Endothelial cell of umbilical vein (primary cell): ENCODE data around the gene HIC2. TPM values are rescaled to one million over a fixed set of nuclear protein-coding genes. Genes with fewer than 3 reads are reported as not detected.
A peak's percentile ranks its signal among the peaks of the same experiment; 100 is the strongest.
"Not testable (repeated sequence)": the region's sequence is repeated elsewhere in the genome, so short reads cannot be mapped to it uniquely, and the experiment has no call there.

Experiments
- Bru-seq: library from RNA; stranded (reverse); fragments of 400-500 nt; gene quantifications from one replicate; lab custom pipeline; 2021; lab: Mats Ljungman, UMichigan
- BruChase-seq, 2 experiments: library from RNA; stranded (reverse); fragments of 400-500 nt; gene quantifications; one replicate each; lab custom pipeline; 2021; lab: Mats Ljungman, UMichigan
- BruUV-seq: library from RNA; stranded (reverse); fragments of 400-500 nt; replicated peaks from 2 replicates; lab custom pipeline; 2021; lab: Mats Ljungman, UMichigan
- CTCF ChIA-PET: fragments of 300-600, 350-600 bp; sonication (Branson Sonifier 250); formaldehyde crosslinking; loops from one replicate; lab custom pipeline; 2021; ENCODE audit warnings: antibody characterized with exemption, inconsistent platforms; lab: Charles Lee
- POLR2A ChIA-PET: fragments of 300-600, 350-600 bp; sonication (Branson Sonifier 250); formaldehyde crosslinking; loops from one replicate; lab custom pipeline; 2021; ENCODE audit warnings: antibody characterized with exemption, inconsistent platforms; lab: Charles Lee
- DNase-seq: peaks from one replicate; pipeline ENCODE4 v3.0.0-alpha.2; 2011; ENCODE audit warnings: low read depth, low spot score
- FAIRE-seq: peaks from 2 replicates; lab custom pipeline; 2011; peaks lifted over from hg19 to GRCh38; lab: Jason Lieb, UNC
- H2AFZ ChIP-seq: 2 replicates; pipeline ENCODE4 v1.6.0; 2012; ENCODE audit warnings: low read depth, low read length, control low read depth, inconsistent platforms
- H3K27ac ChIP-seq: 2 replicates; pipeline ENCODE4 v1.5.1; 2011; ENCODE audit warnings: low read depth, mild to moderate bottlenecking, control low read depth, low read length, moderate library complexity; ENCODE audit not compliant: insufficient read depth
- H3K27me3 ChIP-seq, 2 experiments: 2 replicates each; pipeline versions ENCODE4 v1.6.0 to v1.6.1; 2011; ENCODE audit warnings: low read length in 2 of 2, mixed read lengths in 1 of 2; ENCODE audit not compliant: control insufficient read depth in 2 of 2, insufficient read depth in 2 of 2
- H3K36me3 ChIP-seq, 2 experiments: 2 replicates in 1 of 2; 3 replicates in 1 of 2; pipeline ENCODE4 v1.5.1; 2011; ENCODE audit warnings: low read length in 2 of 2, mild to moderate bottlenecking in 1 of 2, moderate library complexity in 1 of 2; ENCODE audit not compliant: control insufficient read depth in 2 of 2, insufficient read depth in 2 of 2; ENCODE audit errors: extremely low read depth in 1 of 2
- H3K4me1 ChIP-seq: 3 replicates; pipeline ENCODE4 v1.5.1; 2011; ENCODE audit warnings: mild to moderate bottlenecking, low read length; ENCODE audit not compliant: control insufficient read depth, insufficient read depth; ENCODE audit errors: extremely low read depth
- H3K4me2 ChIP-seq: 2 replicates; pipeline ENCODE4 v1.6.1; 2011; ENCODE audit warnings: low read length, control low read depth, mixed read lengths; ENCODE audit not compliant: insufficient read depth
- H3K4me3 ChIP-seq, 3 experiments: fragments of 200-600 bp in 1 of 3; sonication (generic), shearing (Covaris generic) in 1 of 3; replicated peaks in 1 of 3; 2 replicates each; pipeline ENCODE4 v1.5.1; 2011 to 2016; ENCODE audit warnings: control low read depth in 3 of 3, low read length in 3 of 3, mild to moderate bottlenecking in 2 of 3, inconsistent platforms in 1 of 3, low read depth in 1 of 3, moderate library complexity in 1 of 3; ENCODE audit not compliant: insufficient read depth in 1 of 3
- H3K79me2 ChIP-seq: 2 replicates; pipeline ENCODE4 v1.6.0; 2012; ENCODE audit warnings: low read length, inconsistent platforms; ENCODE audit not compliant: control insufficient read depth, insufficient read depth
- H3K9ac ChIP-seq: replicated peaks from 2 replicates; pipeline ENCODE3; 2011; ENCODE audit warnings: low read length, control low read depth; ENCODE audit not compliant: insufficient read depth; ENCODE audit errors: extremely low read depth
- H3K9me1 ChIP-seq: replicated peaks from 3 replicates; pipeline ENCODE4 v1.6.0; 2011; ENCODE audit warnings: mild to moderate bottlenecking, low read length; ENCODE audit not compliant: control insufficient read depth, insufficient read depth; ENCODE audit errors: extremely low read depth
- H3K9me3 ChIP-seq: replicated peaks from 2 replicates; pipeline ENCODE4 v1.5.1; 2012; ENCODE audit warnings: low read length, inconsistent platforms; ENCODE audit not compliant: control insufficient read depth, insufficient read depth
- H4K20me1 ChIP-seq: replicated peaks from 2 replicates; pipeline ENCODE3; 2011; ENCODE audit warnings: mild to moderate bottlenecking, low read length; ENCODE audit not compliant: control insufficient read depth, insufficient read depth; ENCODE audit errors: extremely low read depth
- dilution Hi-C: fragments of 300-500 bp; cut with MboI; formaldehyde crosslinking; loops from one replicate; pipeline ENCODE4 v1.15.0; 2019; ENCODE audit warnings: low sequenced_read_pairs; ENCODE audit not compliant: extremely low pct_ligation_motif_present
- intact Hi-C: fragments of 100-400 bp; cut with micrococcal nuclease; formaldehyde crosslinking; loops from one replicate; pipeline ENCODE4 v1.10.0; 2022
- long read RNA-seq: library from polyadenylated mRNA; stranded (forward); transcript quantifications from one replicate; pipeline ENCODE4 v2.0.0, GENCODE V29; 2021
- polyA minus RNA-seq, 3 experiments: library from RNA; depleted of rRNA, polyadenylated mRNA; stranded (reverse); fragments of >200 nt; gene quantifications; 1 replicate in 1 of 3; 2 replicates in 2 of 3; pipeline ENCODE4 v1.2.3, GENCODE V29; 2011
- polyA plus RNA-seq, 4 experiments: library from polyadenylated mRNA; depleted of rRNA in 3 of 4; stranded (reverse) in 3 of 4; unstranded in 1 of 4; fragments of >200 nt; gene quantifications; 2 replicates each; pipeline versions ENCODE4 v1.2.1 to v1.2.3, GENCODE V29; 2011 to 2012; ENCODE audit warnings: missing spikeins in 1 of 4
- total RNA-seq: library from RNA; stranded (reverse); gene quantifications from 2 replicates; pipeline ENCODE4 v1.2.3, GENCODE V29; 2021

Gene HIC2
- total RNA-seq = 4.9 TPM in 2 replicates
- polyA plus RNA-seq = 1.9 and 2.0 TPM in 2 replicates
- 1.1 and 1.4 TPM in 2 replicates for polyA plus RNA-seq (2011; cell fraction: cytosol; rRNA removed)
- polyA plus RNA-seq (2011; cell fraction: nucleus; rRNA removed) = 4.9 and 5.3 TPM in 2 replicates
- polyA plus RNA-seq (2012) = 2.3 and 2.6 TPM in 2 replicates
- 4.1 and 6.2 TPM in 2 replicates for polyA minus RNA-seq
- 1.2 TPM for polyA minus RNA-seq (2011; cell fraction: cytosol; rRNA and poly(A)+ RNA removed)
- 3.4 and 6.4 TPM in 2 replicates for polyA minus RNA-seq (2011; cell fraction: nucleus; rRNA and poly(A)+ RNA removed)
- percentile 45 among the genes with signal in this experiment for Bru-seq, nascent RNA
- percentile 52 among the genes with signal in this experiment for BruChase-seq, experiment 1, labeled RNA remaining after a 6-hour chase
- BruChase-seq, experiment 2, labeled RNA remaining after a 2-hour chase = percentile 56 among the genes with signal in this experiment
- long read RNA-seq, partial matches to known transcripts = 0 of 5 reads
- long read RNA-seq, other reads (novel, unspliced or antisense) = 5 of 5 reads

DNA sequence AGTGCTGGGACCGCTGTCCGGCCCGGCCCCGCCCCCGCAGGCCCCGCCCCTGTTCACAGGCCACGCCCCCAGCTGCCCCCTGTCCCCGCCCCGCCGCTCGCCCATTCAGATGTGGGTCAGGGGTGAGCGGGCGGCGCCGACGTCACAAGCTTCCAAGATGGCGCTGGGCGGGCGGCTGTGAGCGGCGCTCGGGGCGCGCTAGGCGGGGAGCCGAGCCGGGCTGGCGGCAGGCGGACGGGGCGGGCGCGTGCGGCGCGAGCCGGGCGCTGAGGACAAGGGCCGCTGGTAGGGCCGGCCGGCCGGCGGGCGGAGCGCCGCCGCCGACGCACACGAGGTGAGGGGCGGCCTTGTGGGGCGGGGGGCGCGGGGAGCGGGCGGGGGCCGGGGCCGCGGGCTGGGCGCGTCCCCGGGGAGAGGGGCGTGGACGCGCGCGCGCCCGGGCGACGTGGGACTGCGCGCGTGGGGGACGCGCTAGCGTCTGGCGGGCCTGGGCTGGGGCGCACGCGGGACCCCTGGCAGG lies at the start of gene HIC2:
Gene HIC2, plus strand, starts transcription at position 145 of the 520 bp plus-strand sequence. CDS start 25,461 bp downstream, outside the sequence.
- H3K9me3 ChIP-seq, DNase-seq, H3K36me3 ChIP-seq, BruUV-seq, H2AFZ ChIP-seq, H3K27me3 ChIP-seq, H3K4me1 ChIP-seq, FAIRE-seq, CTCF ChIA-PET, POLR2A ChIA-PET, dilution Hi-C loops, H3K9me1 ChIP-seq, H4K20me1 ChIP-seq, H3K79me2 ChIP-seq, H3K4me2 ChIP-seq, H3K27ac ChIP-seq, intact Hi-C loops: not testable (repeated sequence)
- Histone ChIP-seq H3K4me3 (peak within 1 kb of the TSS in 1 of 3 experiments; percentile 33), H3K9ac (peak within 1 kb of the TSS; percentile 16)

DNA sequence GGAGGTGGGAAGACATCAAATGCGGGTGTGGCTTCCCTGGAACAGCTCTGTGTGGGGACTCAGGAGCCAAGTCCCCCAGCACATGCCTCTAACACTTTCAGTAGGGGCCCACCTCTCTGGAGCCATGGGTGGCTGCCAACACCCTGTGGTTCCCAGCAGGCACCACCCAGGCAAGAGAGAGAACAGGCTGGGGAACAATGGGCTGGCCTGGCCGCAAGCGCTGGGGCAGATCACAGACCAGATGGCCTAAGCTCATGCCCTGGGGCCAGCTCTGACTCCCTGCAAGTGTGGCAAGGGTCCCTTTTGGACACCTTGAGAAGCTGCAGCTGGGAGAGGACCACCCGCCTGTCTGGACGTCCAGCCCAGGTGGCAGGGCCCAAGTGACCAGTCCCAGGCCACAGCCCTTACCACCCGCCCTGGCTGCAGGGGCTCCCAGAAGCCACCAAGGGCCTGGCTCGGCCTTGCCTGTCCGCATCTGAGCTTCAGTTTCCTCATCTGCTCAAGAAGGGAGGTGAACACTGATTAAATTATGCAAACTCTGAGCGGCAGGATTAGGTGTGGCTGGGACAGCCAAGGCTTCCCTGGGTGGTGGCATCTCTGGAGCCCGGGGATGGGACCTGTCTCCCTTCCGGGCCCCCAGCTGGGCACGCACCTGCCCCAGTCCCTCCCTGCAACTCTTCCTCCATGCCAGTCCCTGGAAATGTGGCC lies 48.4 kb upstream of the HIC2 start:
- H3K9me1 ChIP-seq, intact Hi-C loops, H3K4me3 ChIP-seq, H3K4me2 ChIP-seq, H3K9me3 ChIP-seq, H2AFZ ChIP-seq, FAIRE-seq, POLR2A ChIA-PET, H3K27me3 ChIP-seq, H3K27ac ChIP-seq, CTCF ChIA-PET, BruUV-seq, H3K4me1 ChIP-seq, dilution Hi-C loops, H3K36me3 ChIP-seq, H4K20me1 ChIP-seq, H3K9ac ChIP-seq, DNase-seq, H3K79me2 ChIP-seq: not testable (repeated sequence)

DNA sequence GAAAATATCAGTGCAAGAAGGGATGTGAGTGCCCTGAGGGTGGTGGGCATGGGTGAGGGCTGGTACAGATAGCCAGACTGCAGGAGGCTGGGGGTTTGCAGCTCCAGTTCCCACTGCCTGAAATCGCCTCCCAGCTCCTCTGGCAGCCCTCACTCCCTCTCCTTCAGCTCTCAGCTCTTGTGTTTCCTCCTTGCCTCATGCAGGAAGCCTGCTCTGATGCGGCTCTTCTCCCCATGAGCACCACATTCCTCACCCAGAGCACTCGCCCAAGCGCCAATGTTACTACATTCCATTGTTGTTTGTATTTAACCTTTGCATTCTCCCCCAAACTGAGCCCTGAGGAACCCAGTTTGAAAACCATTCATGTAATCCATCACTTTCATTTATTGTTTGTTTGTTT lies 41.3 kb upstream of the HIC2 start:
- H4K20me1 ChIP-seq, H2AFZ ChIP-seq, intact Hi-C loops, H3K27ac ChIP-seq, H3K9me3 ChIP-seq, POLR2A ChIA-PET, H3K4me2 ChIP-seq, H3K36me3 ChIP-seq, H3K4me1 ChIP-seq, H3K9me1 ChIP-seq, FAIRE-seq, H3K9ac ChIP-seq, DNase-seq, BruUV-seq, H3K79me2 ChIP-seq, CTCF ChIA-PET, H3K4me3 ChIP-seq, H3K27me3 ChIP-seq, dilution Hi-C loops: not testable (repeated sequence)
